Fibroblast of pulmonary artery (primary cell): Measurements from ENCODE around the gene RSRC1.

Experiments used
- DNase-seq: peaks from one replicate; pipeline ENCODE4 v3.0.0-alpha.2; 2010; ENCODE audit warnings: low read depth
- H3K4me3 ChIP-seq: replicated peaks from 2 replicates; pipeline ENCODE4 v1.5.1; 2011; ENCODE audit warnings: low read depth, mild to moderate bottlenecking, control low read depth, low read length, moderate library complexity
- CTCF ChIP-seq: IDR thresholded peaks from 2 replicates; pipeline ENCODE4 v1.5.1; 2011; ENCODE audit warnings: mild to moderate bottlenecking, control low read depth, low read length, inconsistent platforms; ENCODE audit errors: missing control alignments

The RSRC1 gene

GRCh38 chr3:158418035-158418434 lies 308.1 kb downstream of the RSRC1 start:
- no peak for DNase-seq
- TF ChIP-seq CTCF, result no peak
- no peak overlapping the region for H3K4me3 ChIP-seq

GRCh38 chr3:158419820-158420653 lies 310.1 kb downstream of the RSRC1 start:
- H3K4me3 ChIP-seq, result no peak overlapping the region
- no peak for TF ChIP-seq CTCF
- DNase-seq, result no peak

DNA sequence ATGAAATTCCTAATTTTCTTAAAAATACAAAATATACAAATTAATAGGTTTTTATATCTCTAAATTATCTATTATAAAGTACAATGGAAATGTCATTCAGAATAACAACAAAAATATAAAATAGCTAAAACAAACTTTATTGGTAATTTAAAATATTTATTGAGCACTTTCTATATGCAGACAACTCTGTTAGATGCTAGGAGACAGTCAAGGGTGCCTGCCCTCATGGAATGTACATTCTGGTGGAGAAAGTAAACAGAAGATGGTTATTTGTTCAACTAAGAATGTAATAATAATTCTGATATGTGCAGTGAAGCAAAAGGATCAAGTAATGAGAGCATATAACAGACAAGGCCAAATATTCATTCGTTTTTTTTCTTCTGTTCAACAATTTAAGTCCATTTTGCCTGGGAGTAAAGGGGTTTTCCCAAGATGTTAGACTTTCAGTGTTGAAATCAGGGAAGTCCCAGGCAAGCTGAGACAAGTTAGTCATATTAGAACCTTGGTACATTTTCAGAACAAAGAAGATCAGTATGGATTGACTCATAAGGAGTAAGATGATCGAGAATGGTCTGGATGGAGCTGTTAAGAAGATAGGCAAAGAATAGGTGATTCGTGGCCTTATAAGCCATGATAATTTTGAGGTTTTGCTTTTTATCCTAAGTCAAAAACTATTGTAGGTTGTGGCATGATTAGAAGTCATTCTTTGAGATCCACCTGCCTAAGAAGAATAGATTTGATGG lies 310.9 kb downstream of the RSRC1 start:
- peak; percentile 87 for DNase-seq
- no peak overlapping the region for H3K4me3 ChIP-seq
- TF ChIP-seq CTCF, result no peak

DNA sequence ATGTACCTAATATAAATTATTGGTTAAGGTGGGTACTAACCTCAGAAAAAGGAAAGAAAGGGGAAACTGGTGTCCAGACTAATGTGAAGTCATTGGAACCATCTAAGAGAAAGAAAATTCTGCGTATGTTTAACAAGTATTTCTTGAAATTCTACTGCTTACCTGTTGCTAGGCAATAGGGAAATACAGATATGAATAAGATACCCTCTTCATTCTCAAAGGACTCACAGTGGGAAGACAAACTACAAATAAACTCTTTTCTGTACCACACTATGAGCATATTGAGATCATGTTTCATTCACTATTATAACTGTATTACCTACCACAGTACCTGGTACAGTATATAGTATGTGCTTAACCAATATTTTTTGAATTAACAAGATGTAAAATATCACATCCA lies 320.6 kb downstream of the RSRC1 start:
- H3K4me3 ChIP-seq, result no peak overlapping the region
- peak; percentile 10 for DNase-seq
- no peak for TF ChIP-seq CTCF

- no peak for TF ChIP-seq CTCF
- H3K4me3 ChIP-seq, result no peak overlapping the region
- DNase-seq, result peak; percentile 53
These were observed 321.1 kb downstream of the RSRC1 start for GRCh38 chr3:158430968-158431367.

DNA sequence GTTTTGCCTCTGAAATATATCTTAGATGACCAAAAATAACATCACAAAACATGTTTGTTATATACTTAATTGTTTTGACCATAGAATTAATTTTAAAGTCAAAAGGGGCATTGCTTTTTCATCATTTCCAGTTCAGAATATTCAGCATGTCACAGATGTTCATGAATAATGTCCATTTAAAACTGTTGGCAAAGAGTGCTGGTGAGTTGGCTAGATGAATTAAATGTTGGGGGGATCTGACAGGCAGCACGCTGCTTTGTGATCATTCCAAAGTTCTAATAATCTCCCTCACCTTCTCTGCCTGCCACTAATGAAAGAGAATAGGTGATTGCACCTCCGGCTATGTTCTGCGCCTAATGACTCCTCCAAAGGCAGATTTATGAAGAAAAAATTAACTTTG lies 321.9 kb downstream of the RSRC1 start:
- no peak overlapping the region for H3K4me3 ChIP-seq
- DNase-seq, result no peak
- no peak for TF ChIP-seq CTCF
